ENCODE data around the gene ADARB2. TPM values are rescaled to one million over a fixed set of nuclear protein-coding genes. Genes with fewer than 3 reads are reported as not detected.

Gene ADARB2
- total and polyA plus RNA-seq, 2 experiments from 2014 or later: 1.6 to 3.1 TPM

GRCh38 chr10:1574719-1575118 lies 162.6 kb downstream of the ADARB2 start:
- no peak for DNase-seq (ENCODE audit: low read depth in 1 of 2, low spot score in 1 of 2)
- Histone ChIP-seq H3K27ac (no peak overlapping the region), H3K36me3 (no peaks in the 10 kb centered on the region), H3K4me3 (no peak overlapping the region), H3K27me3 (no peaks in the 10 kb centered on the region), H3K9me3 (ENCODE audit: low read depth) (no peaks in the 10 kb centered on the region), H3K4me1 (ENCODE audit: low read depth) (peaks cover 3% of the 10 kb centered on the region)
- no peak for TF ChIP-seq CTCF (IDR thresholded peaks at IDR 0.05; ENCODE audit: low read depth, low read length)

- Histone ChIP-seq H3K4me1 (ENCODE audit: low read depth) (peaks cover 3% of the 10 kb centered on the region), H3K9me3 (ENCODE audit: low read depth) (no peaks in the 10 kb centered on the region), H3K27me3 (no peaks in the 10 kb centered on the region), H3K36me3 (no peaks in the 10 kb centered on the region), H3K4me3 (no peak overlapping the region), H3K27ac (no peak overlapping the region)
- no peak for DNase-seq (ENCODE audit: low read depth in 1 of 2, low spot score in 1 of 2)
- no peak for TF ChIP-seq CTCF (IDR thresholded peaks at IDR 0.05; ENCODE audit: low read depth, low read length)
These were observed 163.3 kb downstream of the ADARB2 start for GRCh38 chr10:1573981-1574380.

GRCh38 chr10:1573334-1573969 lies 163.9 kb downstream of the ADARB2 start:
- no peak overlapping the region for H3K27ac ChIP-seq
- H3K4me1 ChIP-seq (ENCODE audit: low read depth): peaks cover 3% of the 10 kb centered on the region
- no peak for DNase-seq (ENCODE audit: low read depth in 1 of 2, low spot score in 1 of 2)
- no peaks in the 10 kb centered on the region for H3K27me3 ChIP-seq
- no peak overlapping the region for H3K4me3 ChIP-seq
- no peaks in the 10 kb centered on the region for H3K9me3 ChIP-seq (ENCODE audit: low read depth)
- no peak for TF ChIP-seq CTCF (IDR thresholded peaks at IDR 0.05; ENCODE audit: low read depth, low read length)
- no peaks in the 10 kb centered on the region for H3K36me3 ChIP-seq

GRCh38 chr10:1572519-1573333 lies 164.6 kb downstream of the ADARB2 start:
- no peak overlapping the region for H3K27ac ChIP-seq
- TF ChIP-seq CTCF (IDR thresholded peaks at IDR 0.05; ENCODE audit: low read depth, low read length): no peak
- peaks cover under 1% of the 10 kb centered on the region for H3K27me3 ChIP-seq
- peak in 1 of 2 donors; percentile 40 for DNase-seq (ENCODE audit: low read depth in 1 of 2, low spot score in 1 of 2)
- H3K4me1 ChIP-seq (ENCODE audit: low read depth): peaks cover 3% of the 10 kb centered on the region
- no peaks in the 10 kb centered on the region for H3K36me3 ChIP-seq
- H3K9me3 ChIP-seq (ENCODE audit: low read depth): no peaks in the 10 kb centered on the region
- no peak overlapping the region for H3K4me3 ChIP-seq

- DNase-seq (ENCODE audit: low read depth in 1 of 2, low spot score in 1 of 2): no peak
- Histone ChIP-seq H3K36me3 (no peaks in the 10 kb centered on the region), H3K9me3 (ENCODE audit: low read depth) (no peaks in the 10 kb centered on the region), H3K27me3 (peaks cover 3% of the 10 kb centered on the region), H3K27ac (no peak overlapping the region), H3K4me3 (no peak overlapping the region), H3K4me1 (ENCODE audit: low read depth) (peaks cover 3% of the 10 kb centered on the region)
- no peak for TF ChIP-seq CTCF (IDR thresholded peaks at IDR 0.05; ENCODE audit: low read depth, low read length)
These were observed 165.6 kb downstream of the ADARB2 start for GRCh38 chr10:1571587-1572237.
